Trophoblast cell (in vitro differentiated cells and primary cell): Measurements from ENCODE around the gene KRT5.

ENCODE experiments used
- DNase-seq, 2 donors: peaks; one replicate each; pipeline ENCODE4 v3.0.0-alpha.2; 2016
- H2AFZ ChIP-seq: 2 replicates; pipeline ENCODE4 v1.6.1; 2013; ENCODE audit warnings: low read length, moderate library complexity, mild to moderate bottlenecking; ENCODE audit not compliant: insufficient read depth, poor library complexity
- H2AK5ac ChIP-seq: 2 replicates; pipeline ENCODE4 v1.6.1; 2013; ENCODE audit warnings: mild to moderate bottlenecking, low read length
- H2BK120ac ChIP-seq: 2 replicates; pipeline ENCODE4 v1.6.1; 2013; ENCODE audit warnings: low read length, mild to moderate bottlenecking, moderate library complexity; ENCODE audit not compliant: insufficient read depth, poor library complexity
- H2BK12ac ChIP-seq: 2 replicates; pipeline ENCODE4 v1.6.1; 2013; ENCODE audit warnings: mild to moderate bottlenecking, low read length, moderate library complexity
- H2BK5ac ChIP-seq: 2 replicates; pipeline ENCODE4 v1.6.1; 2013; ENCODE audit warnings: low read length, low read depth, moderate library complexity, mild to moderate bottlenecking; ENCODE audit not compliant: poor library complexity
- H3K14ac ChIP-seq: 2 replicates; pipeline ENCODE4 v1.6.1; 2013; ENCODE audit warnings: mild to moderate bottlenecking, low read length
- H3K18ac ChIP-seq: 2 replicates; pipeline ENCODE4 v1.6.1; 2013; ENCODE audit warnings: mild to moderate bottlenecking, low read length
- H3K23ac ChIP-seq: 2 replicates; pipeline ENCODE4 v1.6.1; 2013; ENCODE audit warnings: low read length
- H3K27ac ChIP-seq: 2 replicates; pipeline ENCODE4 v1.5.1; 2013; ENCODE audit warnings: low read depth, mild to moderate bottlenecking, inconsistent platforms, low read length, moderate library complexity
- H3K27me3 ChIP-seq: 2 replicates; pipeline ENCODE4 v1.6.1; 2013; ENCODE audit warnings: inconsistent platforms, mild to moderate bottlenecking, low read length, moderate library complexity; ENCODE audit not compliant: insufficient read depth
- H3K36me3 ChIP-seq, 2 experiments: 1 replicate in 1 of 2; 2 replicates in 1 of 2; pipeline ENCODE4 v1.6.1; 2013; ENCODE audit warnings: low read length in 2 of 2, mild to moderate bottlenecking in 2 of 2, moderate library complexity in 1 of 2; ENCODE audit not compliant: insufficient read depth in 2 of 2, control insufficient read depth in 1 of 2
- H3K4ac ChIP-seq: 2 replicates; pipeline ENCODE4 v1.6.1; 2013; ENCODE audit warnings: low read depth, mild to moderate bottlenecking, low read length, moderate library complexity
- H3K4me1 ChIP-seq, 2 experiments: 1 replicate in 1 of 2; 2 replicates in 1 of 2; pipeline ENCODE4 v1.6.1; 2013; ENCODE audit warnings: low read length in 2 of 2, mild to moderate bottlenecking in 2 of 2, moderate library complexity in 1 of 2; ENCODE audit not compliant: insufficient read depth in 2 of 2, control insufficient read depth in 1 of 2
- H3K4me2 ChIP-seq: 2 replicates; pipeline ENCODE4 v1.6.1; 2013; ENCODE audit warnings: inconsistent platforms, mild to moderate bottlenecking, low read length, moderate library complexity
- H3K4me3 ChIP-seq: 2 replicates; pipeline ENCODE4 v1.5.1; 2013; ENCODE audit warnings: mild to moderate bottlenecking, low read depth, low read length, inconsistent platforms
- H3K79me1 ChIP-seq: one replicate; pipeline ENCODE4 v1.6.1; 2013; ENCODE audit warnings: low read length
- H3K79me2 ChIP-seq: 2 replicates; pipeline ENCODE4 v1.6.1; 2013; ENCODE audit warnings: low read length, mild to moderate bottlenecking; ENCODE audit not compliant: control insufficient read depth, insufficient read depth, poor library complexity
- H3K9ac ChIP-seq: 2 replicates; pipeline ENCODE4 v1.6.1; 2013; ENCODE audit warnings: mild to moderate bottlenecking, low read length
- H3K9me3 ChIP-seq: 2 replicates; pipeline ENCODE4 v1.6.1; 2013; ENCODE audit warnings: low read depth, mild to moderate bottlenecking, control low read depth, inconsistent platforms, low read length; ENCODE audit not compliant: insufficient read depth
- H4K12ac ChIP-seq: 2 replicates; pipeline ENCODE4 v1.6.1; 2013; ENCODE audit warnings: low read depth, mild to moderate bottlenecking, low read length, moderate library complexity
- H4K8ac ChIP-seq: 2 replicates; pipeline ENCODE4 v1.6.1; 2013; ENCODE audit warnings: low read depth, mild to moderate bottlenecking, low read length, moderate library complexity
- H4K91ac ChIP-seq: one replicate; pipeline ENCODE4 v1.6.1; 2013; ENCODE audit warnings: low read depth, mild to moderate bottlenecking, low read length, moderate library complexity
- WGBS: extraction: QIAGEN DNeasy Blood & Tissue Kit; methylation state at CpG from one replicate; pipeline ENCODE4 v1.1.7; 2013; ENCODE audit warnings: missing lambda C conversion rate; ENCODE audit not compliant: insufficient read length, insufficient coverage; ENCODE audit errors: extremely low coverage; 5-methylcytosine and 5-hydroxymethylcytosine counted together

The KRT5 gene

GRCh38 chr12:52508211-52508610 lies 12.0 kb downstream of the KRT5 start:
- no peak overlapping the region for H4K91ac ChIP-seq
- H4K8ac ChIP-seq, result no peak overlapping the region
- H3K79me2 ChIP-seq, result no peaks in the 10 kb centered on the region
- H3K18ac ChIP-seq, result no peak overlapping the region
- no peak overlapping the region for H3K23ac ChIP-seq
- H3K4me2 ChIP-seq, result no peak overlapping the region
- H3K27me3 ChIP-seq, result no peaks in the 10 kb centered on the region
- H3K36me3 ChIP-seq, result no peaks in the 10 kb centered on the region
- no peaks in the 10 kb centered on the region for H3K79me1 ChIP-seq
- no peak overlapping the region for H3K27ac ChIP-seq
- H3K9ac ChIP-seq, result no peak overlapping the region
- no peak overlapping the region for H2AFZ ChIP-seq
- no peak for DNase-seq
- H2BK5ac ChIP-seq, result no peak overlapping the region
- H3K4ac ChIP-seq, result no peak overlapping the region
- H3K14ac ChIP-seq, result no peak overlapping the region
- H2AK5ac ChIP-seq, result no peak overlapping the region
- H3K9me3 ChIP-seq, result no peaks in the 10 kb centered on the region
- no peak overlapping the region for H3K4me3 ChIP-seq
- no CpG with 5 or more reads among the region's 5 CpGs for WGBS
- H4K12ac ChIP-seq, result no peak overlapping the region
- peak overlapping the region; percentile 29 for H2BK12ac ChIP-seq
- H3K4me1 ChIP-seq, result no peaks in the 10 kb centered on the region
- no peak overlapping the region for H2BK120ac ChIP-seq

- no peak overlapping the region for H2BK5ac ChIP-seq
- no peak overlapping the region for H3K27ac ChIP-seq
- H2AK5ac ChIP-seq, result no peak overlapping the region
- WGBS, result no CpG with 5 or more reads among the region's 4 CpGs
- no peaks in the 10 kb centered on the region for H3K79me2 ChIP-seq
- no peak overlapping the region for H4K91ac ChIP-seq
- H2BK120ac ChIP-seq, result no peak overlapping the region
- H3K4me3 ChIP-seq, result no peak overlapping the region
- H2BK12ac ChIP-seq, result no peak overlapping the region
- no peak overlapping the region for H3K18ac ChIP-seq
- no peak overlapping the region for H3K4me2 ChIP-seq
- peak in 1 of 2 donors; percentile 68 for DNase-seq
- no peak overlapping the region for H3K14ac ChIP-seq
- no peaks in the 10 kb centered on the region for H3K79me1 ChIP-seq
- no peak overlapping the region for H2AFZ ChIP-seq
- H4K8ac ChIP-seq, result no peak overlapping the region
- no peak overlapping the region for H3K4ac ChIP-seq
- H4K12ac ChIP-seq, result no peak overlapping the region
- H3K9me3 ChIP-seq, result no peaks in the 10 kb centered on the region
- no peaks in the 10 kb centered on the region for H3K36me3 ChIP-seq
- H3K4me1 ChIP-seq, result no peaks in the 10 kb centered on the region
- H3K27me3 ChIP-seq, result no peaks in the 10 kb centered on the region
- no peak overlapping the region for H3K23ac ChIP-seq
- no peak overlapping the region for H3K9ac ChIP-seq
Measured at GRCh38 chr12:52506858-52507715, 13.1 kb downstream of the KRT5 start.

- H3K27ac ChIP-seq, result no peak overlapping the region
- no CpG with 5 or more reads among the region's 1 CpG for WGBS
Measured at GRCh38 chr12:52502877-52503276, 17.3 kb downstream of the KRT5 start.

DNA sequence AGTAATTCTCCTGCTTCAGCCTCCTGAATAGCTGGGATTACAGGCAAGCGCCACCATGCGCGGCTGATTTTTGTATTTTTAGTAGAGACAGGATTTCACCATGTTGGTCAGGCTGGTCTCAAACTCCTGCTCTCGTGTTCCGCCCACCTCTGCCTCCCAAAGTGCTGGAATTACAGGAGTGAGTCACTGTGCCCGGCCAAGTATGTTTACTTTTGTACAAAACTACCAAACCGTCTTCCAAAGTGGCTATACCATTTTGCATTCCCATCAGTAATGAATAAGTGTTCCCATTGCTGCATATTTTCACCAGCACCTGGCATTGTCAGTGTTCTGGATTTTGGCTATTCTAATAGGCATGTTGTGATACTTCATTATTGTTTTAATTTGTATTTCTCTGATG lies 18.7 kb downstream of the KRT5 start:
- no peak overlapping the region for H3K4ac ChIP-seq
- no peak overlapping the region for H3K4me3 ChIP-seq
- no peak overlapping the region for H2BK120ac ChIP-seq
- H3K23ac ChIP-seq, result no peak overlapping the region
- peaks cover 4% of the 10 kb centered on the region in 2 experiments for H3K4me1 ChIP-seq
- no peaks in the 10 kb centered on the region for H3K79me1 ChIP-seq
- H2BK12ac ChIP-seq, result no peak overlapping the region
- H2AK5ac ChIP-seq, result no peak overlapping the region
- H2AFZ ChIP-seq, result no peak overlapping the region
- H3K27me3 ChIP-seq, result no peaks in the 10 kb centered on the region
- no peaks in the 10 kb centered on the region for H3K79me2 ChIP-seq
- no peak overlapping the region for H4K8ac ChIP-seq
- no peaks in the 10 kb centered on the region for H3K36me3 ChIP-seq
- H4K91ac ChIP-seq, result no peak overlapping the region
- DNase-seq, result peak in 1 of 2 donors; percentile 15
- no peak overlapping the region for H3K27ac ChIP-seq
- no peak overlapping the region for H3K4me2 ChIP-seq
- H4K12ac ChIP-seq, result no peak overlapping the region
- no peak overlapping the region for H2BK5ac ChIP-seq
- H3K9me3 ChIP-seq, result peaks cover 1% of the 10 kb centered on the region
- WGBS, result no CpG with 5 or more reads among the region's 7 CpGs
- H3K9ac ChIP-seq, result no peak overlapping the region
- no peak overlapping the region for H3K14ac ChIP-seq
- H3K18ac ChIP-seq, result no peak overlapping the region

More at GRCh38 chr12:52502877-52503276, 17.3 kb downstream of the KRT5 start:
- Histone ChIP-seq H3K4ac (no peak overlapping the region), H3K4me2 (no peak overlapping the region), H3K27me3 (no peaks in the 10 kb centered on the region), H4K91ac (no peak overlapping the region), H4K8ac (no peak overlapping the region), H3K79me1 (no peaks in the 10 kb centered on the region), H3K9ac (no peak overlapping the region), H2AFZ (no peak overlapping the region), H3K14ac (no peak overlapping the region), H2BK120ac (no peak overlapping the region), H3K9me3 (peaks cover 1% of the 10 kb centered on the region), H2BK5ac (no peak overlapping the region), H3K23ac (no peak overlapping the region), H3K4me1 (no peaks in the 10 kb centered on the region), H2BK12ac (no peak overlapping the region), H2AK5ac (no peak overlapping the region), H3K4me3 (no peak overlapping the region), H3K79me2 (no peaks in the 10 kb centered on the region), H3K36me3 (no peaks in the 10 kb centered on the region), H4K12ac (no peak overlapping the region), H3K18ac (no peak overlapping the region)
- DNase-seq, result no peak
